LNCaP clone FGC (cell line): Measurements from ENCODE around the gene TTC31.
"Not testable (repeated sequence)": the region's sequence is repeated elsewhere in the genome, so short reads cannot be mapped to it uniquely, and the experiment has no call there.

Experiments
- DNase-seq: peaks from one replicate; pipeline ENCODE4 v3.0.0-alpha.2; 2011; ENCODE audit warnings: low read depth
- H3K4me3 ChIP-seq: 2 replicates; pipeline ENCODE4 v1.5.1; 2011; ENCODE audit warnings: mild to moderate bottlenecking, low read depth, low read length, control low read depth
- TF ChIP-seq, protein P1 (sequence below): IDR thresholded peaks from 2 replicates; pipeline ENCODE4 v1.5.1; 2012; ENCODE audit warnings: mild to moderate bottlenecking; ENCODE audit not compliant: control insufficient read depth, insufficient read depth; ENCODE audit errors: extremely low read depth

Gene TTC31

DNA sequence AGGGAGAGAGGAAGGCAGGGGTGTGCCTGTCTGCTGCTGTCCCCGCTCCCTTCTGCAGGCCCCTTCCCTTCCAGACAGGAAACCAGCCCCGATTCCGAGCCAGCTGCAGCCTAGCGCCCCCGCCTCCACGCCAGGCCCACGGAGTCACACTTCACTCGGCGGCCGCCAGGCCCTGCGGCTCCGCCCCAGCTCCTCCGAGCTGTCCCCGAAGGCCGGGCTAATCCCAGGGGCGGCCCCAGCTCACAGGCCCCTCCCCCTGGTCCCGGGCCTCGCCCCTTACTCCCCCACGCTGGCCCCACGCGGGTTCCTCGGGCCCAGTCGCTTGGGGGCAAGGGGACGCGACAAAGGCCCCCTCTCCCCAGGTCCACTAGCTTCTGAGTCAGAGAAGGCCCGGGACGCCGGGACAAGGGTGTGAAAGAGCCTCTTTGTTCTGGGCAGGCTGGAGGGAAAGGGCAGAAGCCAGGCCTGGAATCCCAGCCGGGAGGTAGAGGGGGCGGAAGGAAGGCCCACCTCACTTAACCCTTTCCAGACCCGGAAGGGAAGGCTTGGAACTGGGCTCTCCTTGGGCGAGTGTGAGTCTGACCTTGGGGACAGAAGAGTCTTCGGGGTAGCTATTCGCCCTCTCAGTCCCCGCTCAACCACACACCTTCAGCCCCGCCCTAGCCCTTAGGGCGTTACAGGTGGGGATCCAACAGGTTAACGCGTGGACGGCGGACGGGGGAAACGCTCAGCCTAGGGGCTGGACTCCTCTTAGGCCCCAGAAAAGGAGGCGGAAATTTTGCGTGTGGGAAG lies 42.3 kb upstream of the TTC31 start:
- no peak for DNase-seq
- TF ChIP-seq, protein P1, sequence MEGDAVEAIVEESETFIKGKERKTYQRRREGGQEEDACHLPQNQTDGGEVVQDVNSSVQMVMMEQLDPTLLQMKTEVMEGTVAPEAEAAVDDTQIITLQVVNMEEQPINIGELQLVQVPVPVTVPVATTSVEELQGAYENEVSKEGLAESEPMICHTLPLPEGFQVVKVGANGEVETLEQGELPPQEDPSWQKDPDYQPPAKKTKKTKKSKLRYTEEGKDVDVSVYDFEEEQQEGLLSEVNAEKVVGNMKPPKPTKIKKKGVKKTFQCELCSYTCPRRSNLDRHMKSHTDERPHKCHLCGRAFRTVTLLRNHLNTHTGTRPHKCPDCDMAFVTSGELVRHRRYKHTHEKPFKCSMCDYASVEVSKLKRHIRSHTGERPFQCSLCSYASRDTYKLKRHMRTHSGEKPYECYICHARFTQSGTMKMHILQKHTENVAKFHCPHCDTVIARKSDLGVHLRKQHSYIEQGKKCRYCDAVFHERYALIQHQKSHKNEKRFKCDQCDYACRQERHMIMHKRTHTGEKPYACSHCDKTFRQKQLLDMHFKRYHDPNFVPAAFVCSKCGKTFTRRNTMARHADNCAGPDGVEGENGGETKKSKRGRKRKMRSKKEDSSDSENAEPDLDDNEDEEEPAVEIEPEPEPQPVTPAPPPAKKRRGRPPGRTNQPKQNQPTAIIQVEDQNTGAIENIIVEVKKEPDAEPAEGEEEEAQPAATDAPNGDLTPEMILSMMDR, result no peak
- H3K4me3 ChIP-seq, result peak overlapping the region; percentile 67

DNA sequence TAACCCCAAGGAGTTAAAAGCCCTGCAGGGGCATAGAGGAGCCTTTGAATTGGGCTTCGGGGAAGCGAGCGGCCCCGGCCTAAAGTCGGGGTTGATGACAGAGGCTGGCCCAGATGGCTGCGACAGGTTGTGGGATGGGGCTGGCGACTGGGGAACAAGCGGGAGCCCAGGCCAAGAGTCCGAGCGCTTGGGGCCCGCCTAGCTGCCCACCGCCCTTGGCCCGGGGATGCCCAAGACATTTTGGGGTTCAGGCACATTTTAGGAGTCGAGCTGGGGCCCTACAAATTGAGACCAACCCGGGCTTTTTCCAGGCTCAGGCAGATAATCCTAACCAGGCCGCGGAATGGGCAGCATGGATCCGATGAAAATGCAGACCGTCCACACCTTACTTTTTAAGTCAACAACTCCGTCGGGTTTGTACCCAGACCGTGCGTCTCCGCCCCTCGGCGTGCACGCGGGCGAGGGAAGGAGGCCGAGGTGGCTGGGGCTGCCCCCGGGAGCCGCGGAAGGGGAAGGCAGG lies 41.7 kb upstream of the TTC31 start:
- H3K4me3 ChIP-seq, result peak overlapping the region; percentile 67
- TF ChIP-seq, protein P1, result no peak
- DNase-seq, result no peak

DNA sequence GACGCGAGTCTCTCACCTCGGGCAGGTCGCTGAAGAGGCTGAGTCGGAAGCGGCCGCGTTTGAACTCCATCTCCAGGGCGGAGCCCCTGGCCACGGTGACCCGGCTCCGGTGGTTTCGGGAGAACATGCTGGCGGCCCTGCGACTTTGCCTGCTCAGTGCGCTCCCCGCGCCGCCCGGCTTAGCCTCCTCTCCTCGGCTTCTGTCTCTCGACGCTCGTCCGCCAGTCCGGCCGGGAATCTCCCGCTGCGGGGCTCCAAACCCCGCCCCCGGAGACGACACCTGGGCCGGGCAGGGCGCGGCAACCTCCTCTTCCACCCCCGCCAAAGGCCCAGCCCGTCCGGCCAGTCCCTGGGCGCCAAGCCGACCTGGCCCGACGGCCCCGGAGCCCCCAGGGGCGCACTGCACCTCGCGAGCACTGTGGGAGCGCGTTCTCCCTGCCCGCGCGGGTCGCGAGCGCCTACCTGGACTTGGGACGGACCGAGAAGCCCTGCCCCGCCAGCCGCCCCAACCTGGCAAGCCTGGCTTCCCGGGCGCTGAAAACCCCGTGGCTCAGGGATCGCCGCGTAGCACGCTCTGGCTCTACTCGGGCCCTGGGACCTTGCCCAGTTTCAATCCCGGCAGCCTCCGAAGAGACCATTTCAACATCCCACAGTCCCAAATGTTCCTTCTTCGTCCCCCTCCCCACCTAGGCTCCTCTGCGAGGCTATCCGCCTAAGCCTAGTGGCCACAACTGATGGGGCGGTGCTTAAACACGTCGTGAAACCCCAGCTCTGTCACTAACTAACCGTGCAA lies 41.0 kb upstream of the TTC31 start, which contains the start of gene RTKN:
Gene RTKN, minus strand, starts transcription at position 248 of the 793 bp plus-strand sequence. Its CDS starts 121 bp downstream, at position 127.
- H3K4me3 ChIP-seq, result peak within 1 kb of the TSS; percentile 67
- peak; percentile 25 for DNase-seq
- TF ChIP-seq, protein P1, result no peak

DNA sequence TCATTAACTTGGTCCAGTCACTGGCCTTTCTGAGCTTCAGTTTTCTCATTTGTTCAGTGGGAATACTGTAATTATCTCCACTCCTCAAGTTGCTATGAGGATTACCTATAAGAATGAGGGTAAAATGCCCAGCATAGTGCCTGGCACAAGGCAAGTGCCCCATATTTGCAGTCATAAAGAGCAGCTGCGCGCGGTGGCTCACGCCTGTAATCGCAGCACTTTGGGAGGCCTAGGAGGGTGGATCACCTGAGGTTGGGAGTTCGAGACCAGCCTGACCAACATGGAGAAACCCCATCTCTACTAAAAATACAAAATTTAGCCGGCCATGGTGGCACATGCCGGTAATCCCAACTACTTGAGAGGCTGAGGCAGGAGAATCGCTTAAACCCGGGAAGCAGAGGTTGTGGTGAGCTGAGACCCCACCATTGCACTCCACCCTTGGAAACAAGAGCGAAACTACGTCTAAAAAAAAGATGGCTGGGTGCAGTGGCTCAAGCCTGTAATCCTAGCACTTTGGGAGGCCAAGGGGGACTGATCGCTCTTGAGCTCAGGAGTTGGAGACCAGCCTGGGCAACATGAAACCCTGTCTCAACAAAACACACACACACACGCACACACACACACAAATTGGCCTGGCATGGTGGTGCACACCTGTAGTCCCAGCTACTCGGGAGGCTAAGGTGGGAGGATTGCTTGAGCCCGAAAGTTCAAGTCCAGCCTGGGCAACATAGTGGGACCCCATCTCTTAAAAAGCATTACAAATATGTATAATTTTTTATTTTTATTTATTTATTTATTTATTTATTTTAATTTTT lies 40.2 kb upstream of the TTC31 start:
- peak overlapping the region; percentile 67 for H3K4me3 ChIP-seq
- not testable (repeated sequence) for DNase-seq

GRCh38 chr2:74444498-74445318 lies 38.2 kb upstream of the TTC31 start:
- DNase-seq, result no peak
- H3K4me3 ChIP-seq, result no peak overlapping the region
- TF ChIP-seq, protein P1, result no peak

DNA sequence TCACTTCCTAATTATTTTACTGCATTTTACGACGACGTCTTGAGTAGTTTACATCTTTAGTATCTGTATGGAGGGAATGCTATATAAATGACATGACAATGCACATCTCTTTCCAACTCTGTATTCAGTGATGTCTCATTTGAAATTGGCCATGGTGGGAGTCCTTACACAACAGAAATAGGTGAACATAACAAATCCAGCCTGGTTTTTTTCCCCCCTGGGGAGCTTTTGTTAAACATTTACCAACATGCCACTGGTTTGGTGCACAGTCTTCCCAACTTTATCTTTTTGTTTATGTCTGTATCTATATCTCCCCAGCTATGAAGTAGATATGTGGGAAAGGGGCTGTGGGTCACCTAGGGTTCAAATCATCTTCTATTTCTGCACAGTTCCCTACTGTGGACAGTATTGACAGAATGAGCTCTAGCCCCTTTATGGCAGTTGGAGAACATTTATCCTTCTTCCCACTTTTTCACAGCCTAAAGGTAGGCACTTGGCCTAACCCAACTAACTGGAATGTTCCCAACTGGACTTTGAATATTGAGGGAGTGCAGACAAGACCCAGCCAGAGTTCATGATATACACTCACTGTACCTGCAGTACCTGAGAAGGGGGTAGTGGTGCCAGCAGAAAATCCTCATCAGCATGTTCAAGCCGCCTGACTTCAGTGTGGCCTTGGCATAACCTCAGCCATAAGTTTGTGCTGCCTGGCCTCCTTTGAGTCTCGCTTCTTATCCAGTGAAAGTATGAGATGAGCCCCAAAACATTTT lies 35.5 kb upstream of the TTC31 start:
- DNase-seq, result no peak
- no peak overlapping the region for H3K4me3 ChIP-seq
- TF ChIP-seq, protein P1, result no peak
